ENCODE data around the gene OXA1L.
"Not testable (repeated sequence)": the region's sequence is repeated elsewhere in the genome, so short reads cannot be mapped to it uniquely, and the experiment has no call there.

Gene OXA1L

DNA sequence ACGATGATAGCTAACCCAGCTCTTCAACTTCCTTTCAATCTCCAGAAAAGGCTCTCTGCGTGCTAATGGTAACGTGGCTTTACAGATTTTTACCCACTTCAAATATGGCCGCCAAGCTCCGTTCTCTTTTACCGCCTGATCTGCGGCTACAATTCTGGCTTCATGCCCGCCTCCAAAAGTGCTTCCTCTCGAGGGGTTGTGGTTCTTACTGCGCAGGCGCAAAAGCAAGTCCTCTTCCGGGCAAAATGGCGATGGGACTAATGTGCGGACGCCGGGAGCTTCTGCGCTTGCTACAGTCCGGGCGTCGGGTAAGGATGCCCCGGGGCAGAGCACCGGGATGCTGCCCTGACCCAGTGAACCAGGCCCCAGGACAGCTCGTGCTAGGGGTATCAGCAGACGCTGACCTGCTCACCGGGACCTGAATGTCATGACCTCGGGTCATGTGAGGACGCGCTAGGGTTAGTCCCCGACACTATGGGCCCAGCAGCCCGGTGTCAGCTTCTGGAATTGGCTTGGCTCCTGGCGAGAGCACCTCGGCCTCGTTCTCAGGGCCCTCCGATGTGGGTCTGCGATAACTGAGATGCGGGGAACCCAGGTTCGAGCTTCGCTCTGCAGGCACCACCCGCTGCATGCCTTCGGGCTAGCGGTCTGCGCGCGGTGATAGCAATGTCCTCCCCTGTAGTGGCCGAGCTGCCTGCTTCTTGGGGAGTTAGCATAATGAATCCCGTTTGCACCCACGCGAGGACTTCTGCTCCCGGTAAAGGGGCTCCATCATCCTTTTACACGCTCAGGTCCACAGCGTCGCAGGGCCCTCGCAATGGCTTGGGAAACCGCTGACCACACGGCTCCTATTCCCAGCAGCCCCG is at the start of gene OXA1L:
OXA1L (plus strand) TSS at position 232 of the 866 bp plus-strand sequence; CDS start at position 246, 14 bp downstream.
- peak; percentile 74 to 96 for DNase-seq (ENCODE audit: low read depth in 1 of 2, low spot score in 1 of 2)

DNA sequence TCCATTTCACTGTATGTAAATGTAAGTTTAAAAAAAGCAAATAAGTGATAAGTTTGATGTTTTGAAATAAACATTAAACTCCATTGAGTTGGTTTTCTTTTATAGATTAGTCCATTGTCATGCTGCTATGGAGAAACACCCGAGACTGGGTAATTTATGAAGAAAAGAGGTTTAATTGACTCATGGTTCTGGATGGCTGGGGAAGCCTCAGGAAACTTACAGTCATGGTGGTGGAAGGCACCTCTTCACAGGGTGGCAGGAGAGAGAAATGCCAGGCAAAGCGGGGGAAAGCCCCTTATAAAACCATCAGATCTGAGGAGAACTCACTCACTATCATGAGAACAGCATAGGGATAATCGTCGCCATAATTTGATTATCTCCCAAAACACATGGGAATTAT is 48.4 kb upstream of the OXA1L start:
- no peak for DNase-seq (ENCODE audit: low read depth in 1 of 2, low spot score in 1 of 2)

DNA sequence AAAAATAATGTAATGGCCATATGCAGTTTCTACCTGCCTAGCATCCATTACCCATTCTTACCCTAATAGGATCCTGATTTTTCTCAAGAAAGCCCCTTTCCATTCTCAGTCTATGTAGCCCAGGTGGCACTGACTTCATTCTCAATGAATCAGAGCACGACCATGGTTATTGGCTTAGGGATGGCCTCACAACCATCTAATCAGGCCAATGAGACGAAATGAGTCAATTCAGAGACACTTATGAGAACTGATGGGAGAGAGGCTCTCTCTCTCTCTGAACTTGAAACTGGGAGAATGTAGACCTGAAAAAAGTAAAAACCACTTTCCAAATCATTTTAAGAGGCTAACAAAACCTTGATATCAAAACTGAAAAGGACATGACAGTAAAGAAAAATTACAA is 45.3 kb upstream of the OXA1L start:
- DNase-seq (ENCODE audit: low read depth in 1 of 2, low spot score in 1 of 2), result no peak

DNA sequence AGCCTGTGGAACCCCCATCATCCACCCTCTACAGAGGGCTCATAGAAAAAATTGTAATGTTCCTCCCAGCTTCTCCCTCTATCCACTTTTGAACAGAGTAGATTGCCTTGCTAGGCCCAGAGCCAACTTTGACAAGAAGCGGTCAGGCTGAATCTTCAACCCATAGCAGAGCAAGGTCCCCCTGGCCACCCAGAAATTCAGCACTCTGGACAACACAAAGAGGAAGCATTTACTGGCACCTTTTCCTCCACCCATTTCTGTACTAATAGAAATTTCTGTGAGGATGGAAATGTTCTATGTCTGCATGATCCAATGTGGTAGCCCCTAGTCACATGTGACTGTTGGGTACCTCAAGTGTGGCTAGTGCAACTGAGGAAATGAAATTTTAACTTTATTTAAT is 42.7 kb upstream of the OXA1L start:
- DNase-seq (ENCODE audit: low read depth in 1 of 2, low spot score in 1 of 2), result no peak

DNA sequence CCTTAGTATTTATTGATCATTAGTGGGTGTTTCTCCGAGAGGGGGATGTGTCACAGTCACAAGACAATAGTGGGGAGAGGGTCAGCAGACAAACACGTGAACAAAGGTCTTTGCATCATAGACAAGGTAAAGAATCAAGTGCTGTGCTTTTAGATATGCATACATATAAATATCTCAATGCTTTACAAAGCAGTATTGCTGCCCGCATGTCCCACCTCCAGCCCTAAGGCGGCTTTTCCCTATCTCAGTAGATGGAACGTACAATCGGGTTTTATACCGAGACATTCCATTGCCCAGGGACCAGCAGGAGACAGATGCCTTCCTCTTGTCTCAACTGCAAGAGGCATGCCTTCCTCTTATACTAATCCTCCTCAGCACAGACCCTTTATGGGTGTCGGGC is 41.6 kb upstream of the OXA1L start:
- DNase-seq (ENCODE audit: low read depth in 1 of 2, low spot score in 1 of 2), result not testable (repeated sequence)

DNA sequence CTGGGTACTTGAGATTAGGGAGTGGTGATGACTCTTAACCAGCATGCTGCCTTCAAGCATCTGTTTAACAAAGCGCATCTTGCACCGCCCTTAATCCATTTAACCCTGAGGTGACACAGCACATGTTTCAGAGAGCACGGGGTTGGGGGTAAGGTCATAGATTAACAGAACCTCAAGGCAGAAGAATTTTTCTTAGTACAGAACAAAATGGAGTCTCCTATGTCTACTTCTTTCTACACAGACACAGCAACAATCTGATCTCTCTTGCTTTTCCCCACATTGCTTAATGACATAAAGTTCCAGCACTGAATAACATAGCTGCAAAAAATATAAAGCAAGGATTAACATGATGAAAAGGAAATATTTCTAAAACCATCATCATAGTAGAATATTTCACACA is 41.1 kb upstream of the OXA1L start:
- not testable (repeated sequence) for DNase-seq (ENCODE audit: low read depth in 1 of 2, low spot score in 1 of 2)

DNA sequence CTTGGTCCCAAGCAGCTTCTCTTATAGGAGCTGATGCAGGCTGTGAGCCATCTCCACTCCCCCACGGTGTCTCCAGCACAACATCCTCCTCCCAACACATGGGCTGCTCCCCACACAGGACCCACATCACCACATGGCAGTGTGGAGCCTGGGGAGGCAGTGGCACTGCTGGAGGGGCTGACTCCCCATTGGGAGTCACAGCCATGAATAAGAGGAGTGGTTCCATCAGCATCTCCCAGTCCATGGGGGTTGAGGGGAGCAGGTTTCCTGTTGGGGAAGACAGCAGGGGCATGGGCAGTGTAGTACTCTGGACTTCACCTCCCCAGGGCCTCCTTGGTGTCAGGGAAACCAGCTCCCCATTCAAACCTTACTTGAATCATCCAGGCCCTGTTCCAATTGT is 40.5 kb upstream of the OXA1L start:
- DNase-seq (ENCODE audit: low read depth in 1 of 2, low spot score in 1 of 2), result no peak

DNA sequence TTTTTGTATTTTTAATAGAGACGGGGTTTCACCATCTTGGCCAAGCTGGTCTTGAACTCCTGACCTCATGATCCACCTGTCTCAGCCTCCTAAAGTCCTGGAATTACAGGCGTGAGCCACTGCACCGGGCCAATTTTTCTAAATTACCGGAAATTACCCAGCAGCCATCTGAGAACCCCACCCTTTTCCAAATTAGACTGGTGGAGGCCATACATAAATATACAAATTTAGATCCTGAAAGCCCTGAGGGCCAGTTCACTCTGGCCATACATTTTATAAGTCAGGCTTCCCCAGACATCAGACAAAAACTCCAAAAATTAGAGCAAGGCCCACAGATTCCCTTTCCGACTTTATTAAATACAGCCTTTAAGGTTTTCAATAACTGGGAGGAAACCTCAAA is 34.4 kb upstream of the OXA1L start:
- DNase-seq (ENCODE audit: low read depth in 1 of 2, low spot score in 1 of 2), result not testable (repeated sequence)

DNA sequence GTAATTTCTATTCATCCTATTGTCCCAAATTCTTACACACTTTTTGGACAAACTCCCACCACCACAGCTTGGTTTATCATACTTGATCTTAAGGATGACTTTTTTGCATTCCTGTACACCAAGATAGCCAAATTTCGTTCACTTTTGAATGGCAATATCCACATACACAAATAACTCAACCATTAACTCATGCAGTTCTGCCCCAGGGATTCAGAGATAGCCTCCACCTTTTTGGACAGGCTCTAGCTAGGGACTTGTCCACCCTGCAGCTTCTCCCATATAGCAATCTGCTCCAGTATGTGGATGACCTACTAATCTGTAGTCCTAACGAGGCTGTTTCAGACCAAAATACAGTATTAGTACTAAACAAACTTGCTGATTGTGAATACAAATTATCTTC is 32.7 kb upstream of the OXA1L start:
- DNase-seq (ENCODE audit: low read depth in 1 of 2, low spot score in 1 of 2), result no peak

DNA sequence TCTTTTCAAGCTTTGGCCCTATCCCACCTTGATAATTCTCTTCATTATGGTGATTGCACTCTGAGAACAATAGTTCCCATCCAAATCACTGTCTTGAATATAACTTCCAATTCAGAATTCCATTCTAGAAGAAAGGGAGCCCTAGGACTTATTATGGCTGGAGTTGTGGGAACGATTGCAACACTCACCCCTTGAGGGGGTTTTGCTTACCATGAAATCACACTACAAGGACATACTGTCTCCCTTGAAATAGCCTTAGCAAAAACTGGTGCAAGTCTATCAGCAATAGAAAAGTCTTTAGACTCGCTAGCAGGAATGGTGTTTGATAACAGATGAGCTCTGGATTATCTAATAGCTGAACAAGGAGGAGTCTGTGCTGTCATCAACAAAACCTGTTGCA is 31.4 kb upstream of the OXA1L start:
- no peak for DNase-seq (ENCODE audit: low read depth in 1 of 2, low spot score in 1 of 2)

DNA sequence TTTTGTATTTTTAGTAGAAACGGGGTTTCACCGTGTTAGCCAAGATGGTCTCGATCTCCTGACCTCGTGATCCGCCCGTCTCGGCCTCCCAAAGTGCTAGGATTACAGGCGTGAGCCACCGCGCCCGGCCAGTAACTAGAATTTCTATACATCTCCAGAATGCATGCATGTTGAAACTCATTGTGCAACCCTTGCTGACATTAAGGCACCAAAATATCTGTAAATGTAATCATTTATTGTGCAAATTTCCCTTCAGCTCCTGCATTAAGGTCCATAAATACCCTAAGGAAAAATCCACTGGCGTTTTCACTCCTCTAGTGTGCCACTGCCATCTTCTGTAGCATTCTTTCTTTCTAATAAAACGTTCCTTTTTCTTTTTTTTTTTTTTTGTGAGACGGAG is 30.1 kb upstream of the OXA1L start:
- not testable (repeated sequence) for DNase-seq (ENCODE audit: low read depth in 1 of 2, low spot score in 1 of 2)

DNA sequence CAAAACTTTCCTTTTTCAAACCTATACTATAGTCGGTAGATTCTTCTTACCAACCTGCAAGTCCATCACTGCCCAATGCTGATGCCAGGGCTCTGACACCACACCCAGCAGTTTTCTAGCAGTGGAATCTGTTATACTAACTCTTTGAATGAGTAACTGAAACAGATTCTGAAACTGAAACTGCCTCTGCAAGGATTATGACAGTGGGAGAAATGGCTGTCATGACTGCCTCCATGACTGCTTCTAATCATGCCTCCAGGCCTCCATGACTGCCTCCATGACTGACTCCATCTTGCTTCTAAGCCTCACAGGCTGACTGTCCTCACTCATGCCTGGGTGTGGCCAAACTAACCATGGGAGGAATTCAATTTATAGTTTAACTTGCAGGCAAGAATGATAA is 29.4 kb upstream of the OXA1L start:
- peak in 1 of 2 donors; percentile 21 for DNase-seq (ENCODE audit: low read depth in 1 of 2, low spot score in 1 of 2)

DNA sequence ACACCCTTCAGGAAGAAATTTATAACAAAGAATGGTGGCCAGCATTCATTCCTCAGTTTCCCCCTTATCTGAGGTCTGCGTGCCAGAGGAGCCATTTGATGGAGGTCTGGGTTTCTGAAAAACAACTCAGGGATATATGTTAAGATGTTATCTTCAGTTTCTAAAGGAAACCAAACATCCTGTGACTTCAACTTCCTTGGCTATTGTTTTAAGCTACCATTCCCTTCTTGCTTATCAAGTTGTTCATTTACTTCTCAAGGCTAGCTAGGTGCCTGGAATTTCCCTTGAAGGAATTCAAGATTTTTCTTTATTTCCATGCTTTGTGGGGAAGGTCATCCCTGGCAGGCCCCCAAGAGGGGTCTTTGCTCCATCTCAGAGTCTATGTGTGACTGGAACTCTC is 27.1 kb upstream of the OXA1L start:
- no peak for DNase-seq (ENCODE audit: low read depth in 1 of 2, low spot score in 1 of 2)

DNA sequence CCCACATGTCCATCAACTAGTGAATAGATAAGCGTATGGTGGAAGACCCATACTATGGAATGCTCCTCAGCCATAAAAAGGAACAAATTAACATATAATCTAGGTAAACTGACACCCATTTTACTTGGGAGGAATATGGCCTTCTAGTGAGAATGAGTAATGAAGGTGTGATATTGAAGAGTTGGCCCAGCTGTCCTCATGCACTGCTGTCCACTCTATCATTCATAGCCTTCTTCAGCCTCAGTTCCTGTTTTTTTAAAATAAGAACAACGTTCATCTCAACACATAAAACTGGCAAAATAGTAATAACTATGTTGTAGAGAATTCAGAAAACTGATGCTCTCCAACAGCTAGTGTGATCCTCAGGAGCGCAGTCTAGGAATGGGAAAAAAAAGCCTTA is 26.5 kb upstream of the OXA1L start:
- DNase-seq (ENCODE audit: low read depth in 1 of 2, low spot score in 1 of 2), result no peak

DNA sequence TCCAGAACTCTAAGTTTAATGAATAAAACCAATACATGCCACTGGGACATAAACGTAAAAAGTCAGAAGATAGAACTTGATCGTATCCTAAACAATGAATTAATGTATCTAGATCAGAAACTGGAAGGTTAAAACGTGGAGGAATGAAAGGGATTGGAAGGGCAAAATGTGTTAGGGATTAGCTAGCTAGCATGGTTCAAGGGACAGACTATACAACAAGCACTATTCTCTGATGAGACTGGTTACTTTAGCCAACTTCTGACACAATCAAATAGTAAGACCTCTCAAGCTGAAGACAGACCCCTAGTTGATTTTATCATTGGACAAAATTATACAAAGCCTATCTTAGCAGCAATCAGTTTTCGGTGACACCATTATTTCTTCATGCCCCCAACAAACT is 18.7 kb upstream of the OXA1L start:
- DNase-seq (ENCODE audit: low read depth in 1 of 2, low spot score in 1 of 2), result no peak

DNA sequence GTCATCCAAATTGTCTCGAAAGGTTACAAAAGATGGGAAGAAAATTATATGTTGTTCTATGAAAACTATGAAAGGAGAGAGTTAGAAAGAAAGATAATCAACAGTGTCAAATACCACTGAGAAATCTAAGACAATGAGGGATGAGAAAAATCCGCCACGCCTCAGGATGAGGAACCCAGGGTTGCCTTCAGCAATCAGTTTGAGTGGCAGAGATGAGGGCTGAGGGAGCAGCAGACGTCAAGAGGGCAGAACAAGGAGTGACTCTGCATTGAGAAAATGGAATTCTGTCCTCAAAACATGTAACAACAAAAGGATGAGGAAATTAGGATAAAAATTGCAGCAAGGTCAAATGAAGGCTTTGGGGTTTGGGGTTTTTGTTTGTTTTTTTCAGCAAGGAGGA is 18.3 kb upstream of the OXA1L start:
- DNase-seq (ENCODE audit: low read depth in 1 of 2, low spot score in 1 of 2), result no peak

DNA sequence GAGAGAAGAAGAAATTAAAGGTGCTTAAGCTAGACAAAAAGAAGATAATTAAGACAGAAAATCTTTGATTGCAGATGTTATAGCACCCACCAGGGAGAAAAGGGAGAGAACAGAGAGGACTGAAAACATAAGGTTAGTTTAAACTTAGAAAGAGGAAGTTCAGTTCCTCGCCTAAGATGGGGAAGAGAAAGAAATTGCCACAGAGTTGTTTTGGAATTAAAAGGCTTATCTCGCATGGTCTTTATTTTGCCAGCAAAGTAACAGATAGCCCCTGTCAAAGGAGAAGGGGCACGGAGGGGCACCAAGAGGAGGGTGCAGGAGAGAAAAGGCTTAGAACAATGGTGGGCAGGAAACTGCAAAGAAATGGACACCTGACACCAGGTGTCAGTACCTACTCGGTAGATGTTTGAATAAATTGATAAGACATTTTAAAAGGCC is 17.8 kb upstream of the OXA1L start:
- no peak for DNase-seq (ENCODE audit: low read depth in 1 of 2, low spot score in 1 of 2)

DNA sequence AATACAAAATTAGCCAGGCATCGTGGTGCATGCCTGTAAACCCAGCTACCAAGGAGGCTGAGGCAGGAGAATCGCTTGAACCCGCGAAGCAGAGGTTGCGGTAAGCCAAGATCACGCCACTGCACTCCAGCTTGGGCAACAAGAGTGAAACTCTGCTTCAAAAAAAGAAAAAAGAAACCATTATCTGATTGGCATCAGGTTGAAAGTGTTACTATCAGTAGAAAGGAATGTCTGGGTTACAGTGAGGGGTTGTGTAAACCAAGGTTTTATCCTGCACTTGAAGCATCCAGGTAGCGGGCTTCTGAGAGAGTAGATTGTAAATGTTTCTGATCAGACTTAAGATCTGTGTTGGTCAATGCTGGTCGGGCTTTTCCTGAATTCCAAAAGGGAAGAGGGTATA is 14.1 kb upstream of the OXA1L start:
- DNase-seq (ENCODE audit: low read depth in 1 of 2, low spot score in 1 of 2), result no peak

DNA sequence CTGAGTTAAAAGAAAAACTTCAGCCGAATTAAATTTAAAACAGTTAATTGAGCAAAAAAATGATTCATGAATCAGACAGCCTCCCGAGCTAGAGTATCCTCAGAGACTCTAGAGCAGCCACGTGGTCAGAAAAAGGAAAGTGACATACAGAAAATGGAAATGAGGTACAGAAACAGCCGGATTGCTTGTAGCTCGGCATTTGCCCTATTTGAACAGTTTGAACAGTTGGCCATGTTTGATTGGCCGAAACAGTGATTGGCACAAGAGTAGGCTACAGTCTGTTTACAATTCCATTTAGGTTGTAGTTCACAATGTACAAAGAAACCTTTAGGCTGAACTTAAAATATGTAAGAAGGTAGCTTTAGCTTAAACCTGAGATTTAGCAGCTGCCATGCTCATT is 12.9 kb upstream of the OXA1L start:
- DNase-seq (ENCODE audit: low read depth in 1 of 2, low spot score in 1 of 2), result no peak

DNA sequence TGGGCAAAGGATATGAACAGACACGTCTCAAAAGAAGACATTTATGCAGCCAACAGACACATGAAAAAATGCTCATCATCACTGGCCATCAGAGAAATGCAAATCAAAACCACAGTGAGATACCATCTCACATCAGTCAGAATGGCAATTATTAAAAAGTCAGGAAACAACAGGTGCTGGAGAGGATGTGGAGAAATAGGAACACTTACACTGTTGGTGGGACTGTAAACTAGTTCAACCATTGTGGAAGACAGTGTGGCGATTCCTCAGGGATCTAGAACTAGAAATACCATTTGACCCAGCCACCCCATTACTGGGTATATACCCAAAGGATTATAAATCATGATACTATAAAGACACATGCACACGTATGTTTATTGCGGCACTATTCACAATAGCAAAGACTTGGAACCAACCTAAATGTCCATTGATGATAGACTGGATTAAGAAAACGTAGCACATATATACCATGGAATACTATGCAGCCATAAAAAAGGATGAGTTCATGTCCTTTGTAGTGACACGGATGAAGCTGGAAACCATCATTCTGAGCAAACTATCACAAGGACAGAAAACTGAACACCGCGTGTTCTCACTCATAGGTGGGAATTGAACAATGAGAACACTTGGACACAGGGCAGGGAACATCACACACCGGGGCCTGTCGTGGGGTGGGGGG is 8.4 kb upstream of the OXA1L start:
- not testable (repeated sequence) for DNase-seq (ENCODE audit: low read depth in 1 of 2, low spot score in 1 of 2)

DNA sequence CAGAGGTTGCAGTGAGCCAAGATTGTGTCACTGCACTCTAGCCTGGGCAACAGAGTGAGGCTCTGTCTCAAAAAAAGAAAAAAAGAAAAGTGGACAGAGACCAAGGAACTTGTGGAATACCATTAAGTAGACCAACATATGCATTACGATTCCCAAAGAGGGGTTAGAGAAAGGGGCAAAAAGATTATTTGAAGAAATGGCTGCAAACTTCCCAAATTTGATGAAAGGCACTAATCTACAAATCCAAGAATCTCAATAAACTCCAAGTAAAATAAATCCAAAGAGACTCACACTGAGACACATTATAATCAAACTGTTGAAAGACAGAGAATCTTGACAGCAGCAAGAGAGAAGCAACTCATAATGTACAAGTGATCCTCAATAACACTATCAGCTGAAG is 4.8 kb upstream of the OXA1L start:
- no peak for DNase-seq (ENCODE audit: low read depth in 1 of 2, low spot score in 1 of 2)

DNA sequence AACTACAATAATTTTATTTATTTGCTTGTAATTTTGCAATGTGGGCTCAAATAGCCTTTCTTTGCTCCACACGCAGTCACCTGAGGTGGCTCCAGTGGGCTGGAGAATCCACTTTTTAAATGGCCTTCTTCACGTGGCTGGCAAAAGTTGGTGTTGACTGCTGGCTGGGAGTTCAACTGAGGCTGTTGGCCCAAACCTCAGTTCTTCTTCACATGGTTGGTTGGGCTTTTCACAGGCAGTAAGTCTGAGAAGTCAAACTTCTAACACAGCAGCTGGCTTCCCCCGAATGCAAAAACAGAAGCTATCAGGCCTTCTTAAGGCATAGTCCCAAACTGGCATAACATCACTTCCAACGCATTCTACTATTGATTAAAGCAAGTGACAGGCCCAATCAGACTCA is 2.1 kb upstream of the OXA1L start:
- DNase-seq (ENCODE audit: low read depth in 1 of 2, low spot score in 1 of 2), result no peak

DNA sequence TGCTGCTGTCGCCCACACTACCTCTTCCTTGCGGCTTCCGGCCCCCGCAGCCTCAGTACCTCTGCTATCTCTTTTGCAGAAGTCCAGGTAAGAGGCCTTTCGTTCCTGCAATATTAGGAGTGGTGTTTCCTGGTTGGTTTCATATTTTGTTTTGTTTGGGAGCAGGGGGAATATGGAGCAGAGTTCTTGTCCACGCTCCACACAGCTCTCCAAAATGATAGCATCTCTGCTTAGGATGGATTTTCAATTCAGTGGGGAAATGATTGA is 768 bp downstream of the OXA1L start:
- no peak for DNase-seq (ENCODE audit: low read depth in 1 of 2, low spot score in 1 of 2)

Data from activated CD4-positive, alpha-beta T cell treated with anti-CD3 and anti-CD28 coated beads, Interleukin-2, amount 50 U/mL, for 24 hours (primary cell).